Activated CD8-positive, alpha-beta memory T cell treated with anti-CD3 and anti-CD28 coated beads for 48 hours (primary cell): ENCODE data around the gene RALGPS1.

Experiments used
- DNase-seq, 3 experiments: peaks; one replicate each; pipeline ENCODE4 v3.0.0-alpha.2; 2020; ENCODE audit warnings: low read depth in 2 of 3, low spot score in 2 of 3

Gene RALGPS1

DNA sequence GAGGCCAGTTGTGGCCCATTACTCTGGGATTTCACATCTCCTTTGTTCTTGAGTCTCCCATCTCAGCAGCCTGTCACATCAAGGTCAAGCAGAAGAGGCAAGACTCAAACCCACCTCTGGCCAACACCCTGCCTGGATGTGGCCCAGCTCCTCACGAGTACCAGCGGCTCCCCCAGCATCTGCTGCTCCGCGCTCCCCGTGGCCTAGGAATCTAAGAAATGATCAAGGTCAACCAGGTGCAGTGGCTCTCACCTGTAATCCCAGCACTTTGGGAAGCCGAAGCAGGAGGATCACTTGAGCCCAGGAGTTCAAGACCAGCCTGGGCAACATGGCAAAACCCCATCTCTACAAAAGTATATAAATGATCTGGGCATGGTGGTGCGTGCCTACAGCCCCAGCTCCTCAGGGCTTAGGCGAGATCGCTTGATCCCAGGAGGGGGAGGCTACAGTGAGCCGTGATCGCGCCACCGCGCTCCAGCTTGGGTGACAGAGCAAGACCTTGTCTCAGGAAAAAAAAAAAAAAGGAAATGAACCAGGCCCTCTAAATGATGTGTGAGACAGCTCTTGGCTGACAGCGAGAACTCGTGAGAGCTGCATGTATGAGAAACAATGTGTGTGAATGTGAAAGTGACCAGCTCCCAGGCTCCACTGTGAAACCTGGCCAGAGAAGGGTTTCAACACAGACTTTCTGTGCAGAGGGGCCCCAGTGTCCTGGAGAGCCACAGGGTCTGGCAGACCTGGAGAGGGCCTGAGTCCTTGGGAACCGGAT, 269.4 kb downstream of the RALGPS1 start:
- DNase-seq, result no peak

DNA sequence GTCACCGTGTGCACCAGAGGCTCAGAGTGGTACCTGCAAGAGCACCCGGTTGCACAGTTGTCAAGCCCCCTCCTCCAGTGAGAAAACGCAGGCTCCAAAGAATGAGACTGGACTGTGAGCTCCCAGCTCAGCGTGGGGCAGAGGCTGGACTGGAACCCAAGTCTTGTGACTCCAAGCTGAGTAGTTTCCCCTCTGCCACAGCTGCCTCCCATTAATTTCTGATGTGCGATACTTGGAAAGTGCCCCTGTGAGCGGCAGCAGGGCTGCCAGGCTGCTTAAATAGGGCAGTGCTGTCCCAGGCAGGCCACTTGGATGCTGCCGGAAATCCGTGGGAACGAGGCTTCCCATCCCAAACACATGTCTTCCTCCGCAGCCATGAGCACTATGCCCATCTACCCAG, 270.1 kb downstream of the RALGPS1 start:
- DNase-seq, result no peak

DNA sequence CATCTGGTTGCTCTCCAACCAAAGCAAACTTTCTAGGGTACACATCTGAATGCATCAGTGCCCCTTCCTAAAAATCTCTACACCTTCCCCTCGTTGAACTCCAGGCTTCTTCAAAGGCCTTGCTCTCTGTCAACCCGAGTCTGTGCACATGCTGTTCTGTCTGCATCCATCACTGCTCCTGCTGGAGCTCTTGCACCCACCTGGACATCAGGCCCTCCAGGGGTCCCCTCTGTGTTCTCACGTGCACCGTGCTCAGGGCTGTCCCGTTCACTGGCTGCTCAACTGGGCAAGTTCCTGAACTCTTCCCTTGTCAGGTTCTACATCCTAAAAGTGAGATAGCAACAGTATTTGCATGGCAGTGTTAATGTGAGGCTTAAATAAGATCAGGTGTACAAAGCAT, 270.6 kb downstream of the RALGPS1 start:
- no peak for DNase-seq

DNA sequence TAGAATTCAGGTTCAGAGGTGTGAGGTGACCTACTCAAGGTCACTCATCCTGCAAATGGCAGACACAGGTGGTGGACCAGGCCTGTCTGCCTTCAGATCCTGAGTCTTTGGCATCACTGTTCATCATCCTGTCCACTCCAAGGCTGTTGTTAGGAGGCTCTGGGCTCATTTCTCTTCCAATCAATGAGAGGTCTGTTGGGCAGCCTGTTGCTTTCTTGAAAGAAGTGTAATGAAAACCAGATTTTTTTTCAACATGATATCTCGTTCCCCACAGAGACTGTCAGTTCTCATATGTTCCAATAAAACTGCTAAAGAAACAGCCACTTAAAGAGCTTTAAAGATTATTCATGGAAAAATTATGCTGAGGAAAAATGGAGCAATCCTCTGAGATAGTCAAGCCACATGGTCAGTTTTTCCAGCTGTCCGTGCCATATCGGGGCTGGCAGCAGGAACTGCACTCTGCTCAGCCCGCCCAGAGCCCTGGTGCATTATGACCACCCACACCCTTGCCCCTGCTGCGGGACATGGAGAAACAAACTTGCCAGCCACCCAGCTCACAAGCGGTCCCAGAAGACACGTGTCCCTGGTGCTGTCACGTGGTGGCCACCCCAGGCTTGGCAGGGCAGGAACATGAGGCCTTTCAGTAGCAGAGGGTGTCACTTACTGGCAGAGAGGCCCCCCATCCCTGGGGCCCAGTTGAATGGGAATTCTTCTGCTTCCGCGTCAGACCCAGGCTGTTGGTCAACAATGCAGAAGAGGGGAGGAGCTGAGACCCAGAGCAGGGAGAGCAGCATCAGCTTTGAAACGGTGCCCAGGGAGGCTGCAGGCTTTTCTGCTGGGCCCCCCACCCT, 271.6 kb downstream of the RALGPS1 start:
- no peak for DNase-seq

DNA sequence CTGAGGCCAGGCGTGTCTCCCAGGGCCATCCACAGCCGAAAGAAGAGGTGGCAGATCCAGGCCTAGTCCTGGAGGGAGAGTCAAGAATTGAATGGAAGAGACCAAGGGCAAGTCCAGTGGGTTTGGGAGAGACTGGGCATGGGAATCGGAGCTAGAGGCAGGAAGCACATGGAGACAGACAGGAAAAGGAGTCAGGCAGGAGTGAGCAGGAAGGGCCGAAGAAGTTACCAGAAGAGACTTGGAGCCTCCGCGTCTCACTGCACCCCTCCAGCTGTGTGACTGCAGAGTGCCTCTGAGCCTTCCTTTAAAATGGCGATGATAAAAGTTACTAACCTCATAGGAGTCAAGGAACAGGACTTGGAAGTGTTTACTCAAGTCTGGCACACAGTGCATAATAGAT, 272.2 kb downstream of the RALGPS1 start:
- no peak for DNase-seq

DNA sequence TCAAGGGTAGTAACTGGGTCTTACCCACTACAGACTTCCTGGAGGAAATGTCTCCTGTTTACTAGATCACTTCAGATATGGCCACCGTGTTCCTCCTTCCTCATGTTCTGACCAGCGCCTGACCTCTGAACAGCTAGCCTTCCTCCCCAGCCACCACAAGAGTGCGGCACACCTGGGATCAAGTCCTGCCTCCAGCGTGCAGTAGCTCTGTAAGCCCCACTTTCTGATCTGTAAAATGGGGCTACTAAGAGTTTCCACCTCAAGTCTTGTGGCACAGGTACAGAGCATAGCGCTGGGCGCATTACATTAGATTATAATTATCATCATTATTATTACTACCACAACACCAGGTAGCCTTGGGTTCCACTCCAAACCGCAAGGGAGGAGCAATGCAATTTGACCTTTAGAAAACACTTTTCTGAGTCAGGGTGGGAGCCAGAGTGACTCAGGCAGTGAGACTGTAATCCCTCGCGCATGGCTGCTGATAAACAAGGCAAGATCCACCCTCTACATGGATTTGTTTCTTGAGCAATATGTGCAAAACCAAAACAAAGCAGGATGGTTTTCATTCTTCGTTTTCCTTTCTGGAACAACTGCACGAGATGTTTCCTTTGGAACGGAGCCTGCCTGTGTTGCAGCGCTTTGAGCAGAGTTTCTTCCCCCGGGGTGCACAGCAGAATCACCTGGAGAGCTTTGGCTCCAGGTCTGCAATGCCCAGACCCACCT, 272.8 kb downstream of the RALGPS1 start:
- DNase-seq, result no peak

DNA sequence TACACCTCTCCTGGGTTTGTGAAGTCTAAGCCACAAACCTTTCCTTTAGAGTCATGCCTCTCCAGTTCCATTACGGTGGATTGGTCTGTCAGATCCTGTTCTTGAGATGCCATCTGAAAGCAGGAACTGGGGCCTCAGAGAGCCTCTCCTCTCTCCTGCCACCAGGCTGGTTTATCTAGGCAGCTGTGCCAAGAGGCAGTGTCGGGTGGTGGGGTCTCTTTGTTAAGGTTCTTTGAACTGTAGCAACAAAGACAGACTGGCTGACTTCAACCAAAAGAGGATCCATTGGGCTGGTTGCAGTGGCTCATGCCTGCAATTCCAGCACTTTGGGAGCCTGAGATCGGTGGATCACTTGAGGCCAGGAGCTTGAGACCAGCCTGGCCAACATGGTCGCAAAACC, 273.8 kb downstream of the RALGPS1 start:
- no peak for DNase-seq

DNA sequence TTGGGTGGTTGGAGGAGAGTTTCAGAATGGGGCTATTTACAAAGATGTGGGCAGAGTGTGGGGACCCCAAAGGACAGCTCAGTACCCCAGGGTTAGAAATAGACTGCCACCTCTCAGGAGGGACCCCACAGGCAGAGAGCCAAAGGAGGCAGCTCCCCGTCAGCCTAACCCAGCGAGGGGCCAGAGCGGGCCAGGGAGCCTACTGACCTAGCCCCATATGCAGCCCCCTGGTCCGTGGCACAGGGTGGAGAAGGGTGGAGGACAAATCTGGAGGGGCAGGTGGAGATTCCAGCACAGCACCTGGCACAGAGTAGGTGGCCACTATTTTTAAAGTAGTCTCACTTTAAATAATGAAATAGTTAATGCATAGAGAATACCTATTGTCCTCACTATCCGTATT, 275.0 kb downstream of the RALGPS1 start:
- DNase-seq, result no peak

DNA sequence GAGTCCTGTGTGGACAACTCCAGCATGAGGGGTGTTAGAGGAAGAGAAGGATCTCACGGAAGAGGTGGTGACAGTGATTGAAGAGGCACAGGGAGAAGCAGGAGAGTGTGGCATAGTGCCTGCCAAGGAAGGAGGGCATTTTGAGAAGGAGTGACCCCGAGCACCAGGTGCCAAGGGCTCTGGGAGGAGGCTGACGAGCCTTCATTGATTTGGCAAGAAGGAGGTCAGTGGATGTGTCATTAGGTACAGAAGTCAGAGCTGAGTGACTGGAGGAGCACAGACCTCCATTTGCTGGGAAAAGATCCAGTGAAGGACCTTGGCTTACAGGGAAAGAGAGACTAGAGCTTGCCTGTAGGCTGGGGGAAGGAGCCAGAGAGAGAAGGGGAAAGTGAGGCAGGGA, 278.2 kb downstream of the RALGPS1 start:
- no peak for DNase-seq

DNA sequence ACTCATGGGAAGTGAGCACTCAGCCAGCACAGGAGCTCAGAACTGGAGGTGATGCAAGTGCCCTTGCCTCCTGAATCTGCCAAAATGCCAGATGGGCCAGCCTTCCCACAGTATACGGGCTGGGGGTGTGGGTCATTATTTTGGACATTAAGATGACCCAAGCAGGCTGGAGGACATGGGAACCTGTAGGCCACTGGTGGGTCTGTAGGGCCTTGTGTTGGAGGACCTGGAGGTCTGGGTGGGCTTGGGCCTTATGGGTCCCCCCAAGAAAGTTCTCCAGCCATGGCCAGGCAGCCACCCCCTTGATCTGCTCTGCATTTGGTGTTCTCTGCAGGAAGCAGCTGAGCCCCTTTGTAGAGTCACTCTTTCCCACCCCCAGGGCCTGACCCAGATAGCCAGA, 278.9 kb downstream of the RALGPS1 start:
- DNase-seq, result no peak

DNA sequence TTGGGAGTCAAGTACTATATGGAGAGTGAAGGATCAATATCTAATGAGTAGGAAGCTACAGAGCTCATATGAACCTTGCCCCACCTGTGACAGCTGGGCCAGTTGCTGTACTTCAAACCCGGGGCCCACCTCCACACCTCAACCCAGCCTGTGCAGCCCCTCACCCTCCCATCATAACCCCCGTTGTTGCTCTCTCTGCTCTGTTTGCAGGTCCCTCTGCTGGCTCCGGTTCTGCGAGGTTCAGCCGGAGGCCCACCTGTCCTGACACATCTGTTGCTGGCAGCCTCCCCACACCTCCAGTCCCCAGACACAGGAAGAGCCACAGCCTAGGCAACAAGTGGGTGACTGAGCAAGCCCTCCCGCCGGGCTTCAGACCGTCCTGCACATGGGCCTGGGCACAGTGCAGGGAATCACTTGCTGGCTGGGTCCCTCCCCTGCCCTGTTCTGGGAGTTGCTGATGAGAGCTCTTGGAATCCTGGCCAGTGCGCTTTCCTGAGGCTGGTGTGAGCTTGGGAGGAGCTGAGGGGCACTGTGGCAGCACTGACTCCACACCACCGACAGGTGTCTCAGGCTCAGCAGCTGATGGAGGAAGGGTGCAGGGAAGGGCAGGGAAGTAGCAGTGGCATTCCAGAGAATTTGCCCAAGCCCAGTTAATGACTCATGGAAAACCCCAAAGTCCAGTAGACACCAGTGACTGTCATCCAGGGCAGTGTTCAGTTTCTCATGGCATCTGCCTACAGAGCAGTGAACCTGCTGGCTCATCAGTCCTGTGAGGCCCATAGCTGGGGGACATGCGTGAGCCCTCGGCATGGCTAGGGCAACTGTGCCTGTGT, 280.5 kb downstream of the RALGPS1 start:
- DNase-seq, result no peak

DNA sequence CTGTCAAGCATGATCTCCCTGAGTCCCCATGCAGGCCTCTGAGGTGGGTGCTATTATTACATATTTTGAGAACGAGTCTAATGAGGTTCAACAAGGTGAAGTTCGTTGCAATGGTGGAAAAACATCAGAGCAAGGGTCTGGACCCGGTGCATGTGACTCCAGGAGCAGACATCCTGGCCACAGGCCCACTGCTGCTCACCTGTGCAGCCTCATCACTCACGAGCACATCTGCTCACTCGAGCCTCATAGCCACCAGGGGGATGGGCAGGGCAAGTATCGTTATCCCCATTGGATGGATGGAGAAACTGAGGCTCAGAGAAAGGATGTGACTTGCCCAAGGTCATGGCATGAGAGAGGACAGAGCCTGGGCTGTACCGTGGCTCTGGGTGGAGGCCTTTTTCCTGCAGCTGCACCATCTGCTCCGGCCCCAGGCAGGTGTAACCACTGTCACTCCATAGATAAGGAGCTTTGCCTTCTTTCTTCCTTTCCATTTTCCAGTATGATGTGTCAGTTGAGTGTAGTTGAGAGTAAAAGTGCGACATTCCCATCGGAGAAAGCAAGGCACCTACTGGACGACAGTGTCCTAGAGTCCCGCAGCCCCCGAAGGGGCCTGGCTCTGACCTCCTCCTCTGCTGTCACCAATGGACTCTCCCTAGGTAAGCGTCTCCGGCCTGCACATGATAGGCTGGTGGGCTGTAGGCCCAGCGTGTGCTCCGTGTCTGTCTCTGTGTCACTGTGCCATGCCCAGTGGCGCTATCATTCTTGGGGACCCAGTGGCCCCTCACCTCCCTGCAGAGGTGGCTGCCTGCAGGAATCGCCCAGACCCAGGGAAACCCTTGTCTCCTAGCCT, 281.6 kb downstream of the RALGPS1 start:
- DNase-seq, result no peak

DNA sequence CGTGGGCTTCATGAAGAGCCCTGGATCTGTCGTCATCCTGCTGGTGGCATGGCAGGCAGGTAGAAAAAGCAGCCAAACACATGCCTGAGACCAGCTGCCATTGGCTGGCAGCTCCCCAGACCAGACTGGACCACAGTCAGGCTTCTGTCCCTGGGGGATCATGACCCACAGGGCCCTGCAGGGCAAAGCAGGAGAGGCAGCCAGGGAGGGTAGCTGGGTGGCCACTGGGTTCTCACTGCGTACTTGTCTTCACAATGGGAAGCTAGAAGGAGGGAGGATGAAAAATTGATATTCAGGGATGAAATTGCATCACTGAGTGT, 282.2 kb downstream of the RALGPS1 start:
- no peak for DNase-seq

DNA sequence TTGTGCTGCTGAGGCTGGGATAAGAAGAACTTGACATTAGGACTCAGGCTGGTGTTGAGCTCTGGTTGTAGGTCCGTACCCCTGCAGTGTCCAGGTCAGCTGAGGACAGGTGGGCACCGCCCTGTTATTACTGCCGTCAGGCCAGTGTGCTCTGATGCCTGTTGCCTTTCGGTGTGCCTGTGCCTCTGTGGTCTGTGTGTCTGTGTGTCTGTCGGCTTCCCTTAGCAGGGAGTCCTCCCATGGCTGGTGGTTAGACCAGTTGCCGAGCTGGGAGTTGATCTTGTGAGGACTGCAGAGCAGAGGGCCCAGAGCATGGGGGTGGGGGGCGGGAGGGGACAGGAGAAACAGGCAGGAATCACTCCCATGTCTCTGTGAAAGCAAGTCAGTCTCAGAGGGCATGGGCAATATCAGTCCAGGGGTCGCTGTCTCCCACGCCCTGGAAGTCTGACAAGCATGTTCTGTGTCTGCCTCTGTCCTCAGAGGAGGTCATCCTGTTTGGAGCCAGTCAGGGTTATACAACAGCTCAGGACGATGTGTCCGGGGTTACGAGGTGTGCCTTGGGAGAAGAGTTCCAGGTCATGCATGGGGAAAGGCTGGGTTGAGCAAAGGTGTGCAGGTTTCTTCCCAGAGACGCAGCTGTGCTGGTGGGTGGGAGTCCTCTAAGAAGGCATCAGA, 282.7 kb downstream of the RALGPS1 start:
- DNase-seq, result no peak

DNA sequence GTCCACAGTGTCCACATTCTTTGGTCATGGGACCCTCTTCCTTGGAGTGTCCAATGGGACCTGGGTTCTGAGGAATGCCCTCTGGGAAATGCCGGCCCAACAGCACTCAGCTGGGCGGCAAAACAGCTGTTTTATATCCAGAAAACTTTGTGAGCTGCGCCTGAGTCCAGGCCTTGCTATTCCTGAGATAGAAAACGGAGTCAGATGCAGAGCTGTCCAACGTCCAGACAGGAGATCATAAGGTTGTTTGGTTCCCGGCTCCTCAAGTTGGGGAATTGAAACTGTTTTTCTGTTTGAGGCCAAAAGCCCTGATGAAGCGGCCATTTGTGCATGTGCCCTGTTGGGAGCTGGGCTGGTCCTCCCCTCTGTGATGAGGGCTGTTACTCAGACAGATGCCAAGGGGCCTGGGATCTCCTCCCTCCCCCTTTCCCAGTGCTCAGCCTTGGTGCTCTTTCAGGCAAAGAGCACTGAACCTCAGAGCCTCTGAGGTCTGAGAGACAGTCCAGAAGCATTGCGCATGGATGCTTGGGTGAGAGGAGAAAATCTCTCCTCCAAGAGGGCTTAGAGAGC, 283.4 kb downstream of the RALGPS1 start:
- DNase-seq, result no peak

DNA sequence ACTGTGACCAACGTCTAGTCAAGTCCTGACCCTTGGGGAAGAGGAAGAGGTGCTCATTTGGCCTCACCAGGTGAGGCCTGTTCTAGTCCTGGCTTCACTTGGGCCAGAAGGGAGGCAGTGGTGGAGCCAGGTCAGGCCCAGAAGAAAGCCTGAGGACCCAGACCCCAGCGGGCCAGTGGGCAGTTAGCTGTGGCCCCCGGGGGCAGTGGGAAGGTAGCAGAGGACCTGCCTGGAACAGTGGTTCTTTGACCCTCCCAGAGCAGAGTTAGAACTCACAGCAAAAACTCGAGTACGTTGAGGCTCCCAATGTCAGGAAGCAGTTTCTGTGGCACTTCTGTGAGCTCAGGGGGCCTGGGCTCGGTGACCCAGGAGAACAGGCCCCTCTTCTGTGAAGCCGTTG, 284.0 kb downstream of the RALGPS1 start:
- DNase-seq, result no peak

DNA sequence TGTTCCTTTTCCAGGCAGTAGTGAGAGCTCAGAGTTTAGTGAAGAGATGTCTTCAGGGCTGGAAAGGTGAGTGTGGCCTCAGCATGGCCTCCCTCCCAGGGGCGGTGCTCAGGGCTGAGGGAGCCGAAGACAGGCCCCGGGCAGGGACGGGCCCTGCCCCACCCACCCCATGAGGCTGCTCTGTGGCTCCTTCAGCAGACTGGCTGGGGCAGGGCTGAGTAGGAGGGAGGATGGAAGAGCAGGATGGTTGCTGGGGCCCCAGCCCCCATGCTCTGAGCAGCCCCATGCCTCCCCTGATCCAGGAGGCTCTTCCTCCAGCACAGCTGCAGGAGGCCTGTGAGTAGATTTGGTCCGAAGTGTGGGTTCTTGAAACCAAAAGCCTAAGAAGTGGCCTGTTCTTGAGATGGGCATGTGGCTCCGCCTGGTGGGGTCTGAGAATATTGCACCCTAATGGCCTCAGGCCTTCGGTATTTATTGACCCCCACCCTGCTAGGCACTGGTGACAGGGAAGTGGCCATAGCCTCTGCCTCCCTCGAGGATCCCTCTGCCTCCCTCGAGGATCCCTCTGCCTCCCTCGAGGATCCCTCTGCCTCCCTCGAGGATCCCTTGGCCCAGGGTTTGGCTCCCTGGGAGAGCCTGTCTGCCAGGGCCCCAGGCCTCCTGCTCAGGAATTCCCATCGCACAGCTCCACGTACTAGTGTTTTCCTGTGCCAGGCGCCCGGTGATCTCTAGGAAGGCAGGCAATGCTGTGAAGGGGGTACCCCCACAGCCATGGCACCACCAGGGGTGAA, 284.6 kb downstream of the RALGPS1 start:
- peak; percentile 29 to 71 (median 57) for DNase-seq

DNA sequence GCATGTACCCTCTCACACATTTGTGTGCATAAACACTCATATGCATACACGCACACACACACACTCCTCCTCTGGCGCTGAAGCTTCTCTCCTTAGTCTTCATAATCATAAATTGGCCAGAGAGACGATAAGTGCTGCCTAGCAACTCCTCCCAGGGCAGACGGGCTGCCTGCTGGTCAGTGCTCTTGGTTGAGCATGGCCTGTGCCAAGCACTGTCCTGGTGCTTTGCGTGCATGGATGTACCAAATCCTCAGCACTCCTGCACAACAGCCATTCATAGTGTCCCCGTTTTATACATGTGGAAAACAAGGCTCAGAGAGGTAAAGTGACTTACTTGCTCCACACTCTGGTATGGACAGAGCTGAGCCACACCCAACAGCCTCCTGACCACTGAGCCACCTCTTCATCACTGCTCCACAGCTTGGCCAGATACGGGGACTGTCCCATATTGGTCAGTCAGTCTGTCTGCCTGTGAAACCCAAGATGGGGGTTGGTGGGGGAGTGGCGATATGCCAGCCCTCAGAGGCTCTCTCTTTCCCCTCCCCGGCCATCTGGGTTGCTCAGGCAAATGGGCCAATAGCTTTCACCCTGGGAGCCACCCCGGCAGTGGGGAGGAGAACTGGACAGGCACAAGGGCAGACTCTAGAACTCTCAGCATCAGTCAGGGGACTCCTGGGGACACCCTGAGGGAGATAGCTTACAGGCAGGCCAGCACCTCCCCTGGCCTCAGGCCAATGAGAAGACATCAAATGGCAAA, 285.7 kb downstream of the RALGPS1 start:
- no peak for DNase-seq
